HepG2 (cell line): ENCODE measurements around the gene PCSK6. TPM values are rescaled to one million over a fixed set of nuclear protein-coding genes. Genes with fewer than 3 reads are reported as not detected.

Source experiments
- ATAC-seq: fragments of 200-7000 bp; cut with Tn5 transposase; 3 replicates; pipeline ENCODE4 v1.9.1; 2020; ENCODE audit warnings: mild to moderate bottlenecking, moderate library complexity
- BruUV-seq: library from RNA; stranded (reverse); fragments of 400-500 nt; replicated peaks from 2 replicates; lab custom pipeline; 2021; lab: Mats Ljungman, UMichigan
- CTCF ChIA-PET: fragments of 300-600 bp; formaldehyde crosslinking; extraction: SDS; loops from one replicate; lab custom pipeline; 2021; ENCODE audit warnings: low total read pairs, inconsistent platforms, low intra/inter-chr PET ratio; lab: Yijun Ruan, JAX
- POLR2A ChIA-PET: fragments of 350-600 bp; sonication (Branson Sonifier 250); formaldehyde crosslinking; loops from one replicate; lab custom pipeline; 2020; ENCODE audit warnings: antibody characterized with exemption, inconsistent platforms; lab: Yijun Ruan, JAX
- DNase-seq: peaks from one replicate; pipeline ENCODE4 v3.0.0-alpha.2; 2015; ENCODE audit warnings: low spot score
- FAIRE-seq: peaks from 3 replicates; lab custom pipeline; 2011; peaks lifted over from hg19 to GRCh38; lab: Jason Lieb, UNC
- H2AFZ ChIP-seq: one replicate; pipeline ENCODE4 v1.6.1; 2011; ENCODE audit warnings: low read length, inconsistent platforms
- H3K27ac ChIP-seq: fragments of 300-600 bp; 3 replicates; pipeline ENCODE4 v1.8.0; 2011; ENCODE audit warnings: mixed run types, mild to moderate bottlenecking, mixed read lengths, low read length, inconsistent platforms; ENCODE audit not compliant: insufficient read depth; ENCODE audit errors: extremely low read length
- H3K27me3 ChIP-seq, 2 experiments: fragments of 200-600 bp in 1 of 2; 2 replicates in 1 of 2; 3 replicates in 1 of 2; pipeline versions ENCODE4 v1.6.0 to v1.8.0; 2011; ENCODE audit warnings: low read length in 2 of 2, mild to moderate bottlenecking in 2 of 2, moderate library complexity in 2 of 2, inconsistent platforms in 1 of 2; ENCODE audit not compliant: insufficient read depth in 2 of 2, control insufficient read depth in 1 of 2
- H3K36me3 ChIP-seq, 2 experiments: fragments of 200-600 bp in 1 of 2; replicated peaks in 1 of 2; 2 replicates in 1 of 2; 3 replicates in 1 of 2; pipeline versions ENCODE4 v1.5.1 to v1.8.0; 2011; ENCODE audit warnings: low read length in 2 of 2, inconsistent platforms in 1 of 2; ENCODE audit not compliant: insufficient read depth in 2 of 2, control insufficient read depth in 1 of 2
- H3K4me1 ChIP-seq: 2 replicates; pipeline ENCODE4 v1.5.1; 2012; ENCODE audit warnings: low read length, inconsistent platforms; ENCODE audit not compliant: insufficient read depth
- H3K4me2 ChIP-seq: 2 replicates; pipeline ENCODE4 v1.6.0; 2011; ENCODE audit warnings: low read depth, low read length, inconsistent platforms
- H3K4me3 ChIP-seq, 3 experiments: fragments of 200-600 bp in 1 of 3; sonication (generic), shearing (Covaris generic) in 1 of 3; replicated peaks in 1 of 3; 2 replicates each; pipeline ENCODE4 v1.5.1; 2011 to 2016; ENCODE audit warnings: low read length in 3 of 3, inconsistent platforms in 2 of 3, low read depth in 2 of 3, mild to moderate bottlenecking in 2 of 3, control low read depth in 1 of 3, mixed read lengths in 1 of 3; ENCODE audit not compliant: insufficient read depth in 1 of 3
- H3K79me2 ChIP-seq: one replicate; pipeline ENCODE4 v1.6.1; 2011; ENCODE audit warnings: low read length, inconsistent platforms; ENCODE audit not compliant: insufficient read depth
- H3K9ac ChIP-seq: 2 replicates; pipeline ENCODE4 v1.6.0; 2011; ENCODE audit warnings: mild to moderate bottlenecking, low read depth, low read length, inconsistent platforms; ENCODE audit not compliant: insufficient read depth
- H3K9me3 ChIP-seq: 2 replicates; pipeline ENCODE4 v1.5.1; 2012; ENCODE audit warnings: mild to moderate bottlenecking, low read length
- H4K20me1 ChIP-seq: 2 replicates; pipeline ENCODE4 v1.6.0; 2011; ENCODE audit warnings: inconsistent platforms, mild to moderate bottlenecking, low read length, moderate library complexity; ENCODE audit not compliant: insufficient read depth
- AGO2 ChIP-seq: fragments of 200-400 bp; formaldehyde crosslinking; optimal IDR thresholded peaks from 2 replicates; pipeline ENCODE3; 2017; ENCODE audit warnings: mild to moderate bottlenecking, low read depth, low read length, moderate library complexity
- ARNT2 ChIP-seq: sonication (generic); formaldehyde crosslinking; IDR thresholded peaks from 2 replicates; pipeline ENCODE4 v1.8.0; 2022; ENCODE audit warnings: mild to moderate bottlenecking, low read depth, missing genetic modification reagents, moderate library complexity
- BRF2 ChIP-seq: sonication (generic); formaldehyde crosslinking; IDR thresholded peaks from 2 replicates; pipeline ENCODE4 v1.8.1; 2022; ENCODE audit warnings: mild to moderate bottlenecking, missing genetic modification reagents
- CBX1 ChIP-seq: IDR thresholded peaks from one replicate; pipeline ENCODE4 v1.6.1; 2016; ENCODE audit warnings: antibody characterized with exemption, low read depth
- DNMT3B ChIP-seq: conservative IDR thresholded peaks from 2 replicates; pipeline ENCODE4 v1.6.1; 2016; ENCODE audit warnings: missing biosample characterization, control low read depth
- ERF ChIP-seq: IDR thresholded peaks from 2 replicates; pipeline ENCODE4 v1.6.1; 2018; ENCODE audit warnings: missing biosample characterization, missing genetic modification reagents
- FOXO1 ChIP-seq: sonication (generic); formaldehyde crosslinking; IDR thresholded peaks from 2 replicates; pipeline ENCODE4 v1.4.0; 2020; ENCODE audit warnings: missing genetic modification reagents
- HOXA5 ChIP-seq: sonication (generic); formaldehyde crosslinking; IDR thresholded peaks from 2 replicates; pipeline ENCODE4 v1.4.0; 2020; ENCODE audit warnings: missing genetic modification reagents
- KLF13 ChIP-seq: sonication (generic); formaldehyde crosslinking; IDR thresholded peaks from 2 replicates; pipeline ENCODE4 v1.4.0; 2020; ENCODE audit warnings: mild to moderate bottlenecking, missing genetic modification reagents
- KLF16 ChIP-seq, 2 experiments: sonication (generic) in 1 of 2; formaldehyde crosslinking in 1 of 2; IDR thresholded peaks; 2 replicates each; pipeline versions ENCODE4 v1.6.1 to v1.8.0; 2016 to 2023; ENCODE audit warnings: missing genetic modification reagents in 2 of 2, missing compliant biosample characterization in 1 of 2
- MED8 ChIP-seq: sonication (generic); formaldehyde crosslinking; IDR thresholded peaks from 2 replicates; pipeline ENCODE4 v1.8.1; 2023; ENCODE audit warnings: mild to moderate bottlenecking, missing genetic modification reagents; ENCODE audit not compliant: insufficient replicate concordance
- MEIS2 ChIP-seq: sonication (generic); formaldehyde crosslinking; IDR thresholded peaks from 2 replicates; pipeline ENCODE4 v1.9.0; 2021; ENCODE audit warnings: mild to moderate bottlenecking, missing genetic modification reagents
- PAX8 ChIP-seq: sonication (generic); formaldehyde crosslinking; IDR thresholded peaks from 2 replicates; pipeline ENCODE4 v1.8.0; 2022; ENCODE audit warnings: mild to moderate bottlenecking, missing genetic modification reagents, borderline replicate concordance
- TAF15 ChIP-seq: fragments of 200-400 bp; formaldehyde crosslinking; IDR thresholded peaks from one replicate; pipeline ENCODE4 v1.6.1; 2018; ENCODE audit warnings: mild to moderate bottlenecking, low read depth, low read length; ENCODE audit not compliant: poor library complexity, severe bottlenecking
- ZBTB42 ChIP-seq: sonication (generic); formaldehyde crosslinking; IDR thresholded peaks from 2 replicates; pipeline ENCODE4 v1.5.0; 2020; ENCODE audit warnings: mild to moderate bottlenecking, missing genetic modification reagents
- ZFY ChIP-seq: sonication (generic); formaldehyde crosslinking; IDR thresholded peaks from 2 replicates; pipeline ENCODE4 v1.4.0; 2020; ENCODE audit warnings: missing genetic modification reagents
- ZNF224 ChIP-seq: sonication (generic); formaldehyde crosslinking; IDR thresholded peaks from 2 replicates; pipeline ENCODE4 v1.5.0; 2020; ENCODE audit warnings: mild to moderate bottlenecking, missing genetic modification reagents
- ZNF232 ChIP-seq: sonication (generic); formaldehyde crosslinking; IDR thresholded peaks from 2 replicates; pipeline ENCODE4 v1.4.0; 2020; ENCODE audit warnings: missing genetic modification reagents, borderline replicate concordance
- ZNF432 ChIP-seq: sonication (generic); formaldehyde crosslinking; IDR thresholded peaks from 2 replicates; pipeline ENCODE4 v1.5.0; 2020; ENCODE audit warnings: missing genetic modification reagents, mild to moderate bottlenecking, borderline replicate concordance
- ZNF564 ChIP-seq: sonication (generic); formaldehyde crosslinking; IDR thresholded peaks from 2 replicates; pipeline ENCODE4 v1.8.1; 2023; ENCODE audit warnings: mild to moderate bottlenecking, missing genetic modification reagents
- ZNF589 ChIP-seq: sonication (generic); formaldehyde crosslinking; conservative IDR thresholded peaks from 2 replicates; pipeline ENCODE4 v1.8.0; 2022; ENCODE audit warnings: mild to moderate bottlenecking, moderate library complexity, missing genetic modification reagents
- ZNF644 ChIP-seq: IDR thresholded peaks from 2 replicates; pipeline ENCODE4 v1.6.1; 2016; ENCODE audit warnings: low read depth
- ZNF678 ChIP-seq: sonication (generic); formaldehyde crosslinking; IDR thresholded peaks from 2 replicates; pipeline ENCODE4 v1.4.0; 2020; ENCODE audit warnings: mild to moderate bottlenecking, missing genetic modification reagents
- ZNF777 ChIP-seq: sonication (generic); formaldehyde crosslinking; IDR thresholded peaks from 2 replicates; pipeline ENCODE4 v1.4.0; 2020; ENCODE audit warnings: missing genetic modification reagents
- ZSCAN31 ChIP-seq: sonication (generic); formaldehyde crosslinking; IDR thresholded peaks from 2 replicates; pipeline ENCODE4 v1.5.0; 2020; ENCODE audit warnings: low read depth, mild to moderate bottlenecking, missing genetic modification reagents
- WGBS: methylation state at CpG from one replicate; pipeline ENCODE4 v1.1.6; 2017; ENCODE audit warnings: low lambda C conversion rate; 5-methylcytosine and 5-hydroxymethylcytosine counted together
- in situ Hi-C: cut with HindIII; loops from 2 replicates; pipeline ENCODE4 v1.10.0; 2017; ENCODE audit warnings: low pct_unique_long_range_greater_than_20kb; ENCODE audit not compliant: extremely low pct_ligation_motif_present
- intact Hi-C: fragments of 100-400 bp; cut with micrococcal nuclease; formaldehyde crosslinking; loops from one replicate; pipeline ENCODE4 v1.10.0; 2022; ENCODE audit not compliant: unreplicated experiment
- polyA plus RNA-seq, 8 experiments: library from polyadenylated mRNA; depleted of rRNA in 3 of 8; stranded (reverse) in 7 of 8; unstranded in 1 of 8; fragments of >200 nt; fragmentation: Illumina TruSeq in 4 of 8; extraction: Trizol in 4 of 8; gene quantifications; 2 replicates each; pipeline versions ENCODE4 v1.2.1 to v1.2.3, GENCODE V29; 2011 to 2016; ENCODE audit warnings: low read depth in 4 of 8, missing spikeins in 1 of 8, mixed read lengths in 1 of 8; ENCODE audit not compliant: insufficient read depth in 1 of 8
- total RNA-seq, 5 experiments: library from RNA; depleted of rRNA; stranded (reverse); fragments of >200 nt; fragmentation: Illumina TruSeq; extraction: Trizol; gene quantifications; 2 replicates each; pipeline ENCODE4 v1.2.3, GENCODE V29; 2016; ENCODE audit warnings: low read depth in 1 of 5
- TF ChIP-seq, protein P1 (sequence below): sonication (generic); formaldehyde crosslinking; conservative IDR thresholded peaks from 2 replicates; pipeline ENCODE4 v1.4.0; 2020; ENCODE audit warnings: missing genetic modification reagents

The PCSK6 gene
- total and polyA plus RNA-seq, 2 of the 13 experiments (the other 11 are each of a cell fraction or from before 2014, with no cell fraction given), result 56.5 to 155 TPM

DNA sequence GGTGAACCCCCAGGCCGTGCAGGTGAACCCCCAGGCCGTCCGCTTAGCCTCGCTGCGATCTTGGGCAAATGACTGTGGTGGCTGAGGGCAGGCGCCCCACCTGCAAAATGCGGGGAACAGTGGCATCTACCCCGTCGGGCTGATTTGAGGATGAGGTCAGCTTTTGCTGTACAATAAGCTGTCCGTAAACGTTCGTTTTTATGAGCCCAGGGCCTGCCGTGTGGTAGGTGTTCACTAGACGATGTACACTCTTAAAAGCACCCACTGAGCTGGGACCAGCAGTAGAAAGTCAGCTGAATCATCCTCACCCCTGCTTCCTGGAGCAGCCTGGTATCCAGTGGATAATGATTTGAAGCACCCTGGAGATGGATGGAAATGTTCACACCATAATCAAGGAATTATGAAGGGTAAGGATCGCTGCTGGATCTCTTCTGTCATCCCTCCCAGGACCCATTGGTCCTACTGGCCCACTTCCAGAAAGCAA, 943 bp upstream of the PCSK6 start (continued):
- TF ChIP-seq TAF15 (peak; percentile 24), KLF13 (no peak), PAX8 (CRISPR knock-in tag) (no peak), ZBTB42 (CRISPR knock-in tag) (no peak), AGO2 (peak; percentile 66), FOXO1 (CRISPR knock-in tag) (no peak), ZNF232 (no peak), ZNF644 (no peak), MED8 (CRISPR knock-in tag) (no peak), KLF16 (CRISPR knock-in tag; IDR thresholded peaks at IDR 0.05) (no peak), DNMT3B (CRISPR knock-in tag) (no peak), ZNF564 (CRISPR knock-in tag) (no peak)

GRCh38 chr15:101489237-101489598, 289 bp downstream of the PCSK6 start:
- Histone ChIP-seq H3K79me2 (peaks cover 38% of the 10 kb centered on the region), H3K4me1 (peaks cover 44% of the 10 kb centered on the region), H3K27me3 (no peaks in the 10 kb centered on the region), H3K4me2 (peak overlapping the region; percentile 80), H4K20me1 (peaks cover 7% of the 10 kb centered on the region), H3K4me3 (peak overlapping the region; percentile 62 to 83 (median 83); a peak in 4 of 6 replicates), H3K27ac (no peak overlapping the region), H3K9ac (peak overlapping the region; percentile 81), H3K36me3 (peaks cover 9 to 24% of the 10 kb centered on the region in 2 experiments), H2AFZ (no peak overlapping the region), H3K9me3 (no peaks in the 10 kb centered on the region)
- DNase-seq (no peak), ATAC-seq (peak; percentile 43), FAIRE-seq (no peak)
- ChIA-PET CTCF (no interaction called here), POLR2A (interaction anchor here (1.5 to 5.4 kb wide), 4 partner anchors 12 to 51 kb away, joined by 10 to 56 read pairs (median 33); no protein-coding TSS in a partner anchor)
- in situ Hi-C loops, result loop anchor here (5.0 kb wide), 1 partner anchor 52 kb away; no protein-coding TSS in a partner anchor
- intact Hi-C loops, result loop anchor here (2.0 kb wide), 1 partner anchor 42 kb away; no protein-coding TSS in a partner anchor
- 0% methylated on average over 11 of the region's 62 CpGs for whole genome bisulfite sequencing
- BruUV-seq, result no TSS peak
- TF ChIP-seq, protein P1, sequence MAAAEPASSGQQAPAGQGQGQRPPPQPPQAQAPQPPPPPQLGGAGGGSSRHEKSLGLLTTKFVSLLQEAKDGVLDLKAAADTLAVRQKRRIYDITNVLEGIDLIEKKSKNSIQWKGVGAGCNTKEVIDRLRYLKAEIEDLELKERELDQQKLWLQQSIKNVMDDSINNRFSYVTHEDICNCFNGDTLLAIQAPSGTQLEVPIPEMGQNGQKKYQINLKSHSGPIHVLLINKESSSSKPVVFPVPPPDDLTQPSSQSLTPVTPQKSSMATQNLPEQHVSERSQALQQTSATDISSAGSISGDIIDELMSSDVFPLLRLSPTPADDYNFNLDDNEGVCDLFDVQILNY, result 0 out of 2 replicates have a peak, but pooled peaks have one; percentile 25
- TF ChIP-seq ZNF777 (CRISPR knock-in tag), result peak; percentile 66; the same call in 1 of the 2 replicates
- no peak for TF ChIP-seq ERF (CRISPR knock-in tag)
- 0 out of 2 replicates have a peak, but pooled peaks have one; percentile 30 for TF ChIP-seq MEIS2 (CRISPR knock-in tag)
- TF ChIP-seq ZNF224, result no peak
- TF ChIP-seq ZNF678 (CRISPR knock-in tag), result 0 out of 2 replicates have a peak, but pooled peaks have one; percentile 12
- 0 out of 2 replicates have a peak, but pooled peaks have one; percentile 47 for TF ChIP-seq ARNT2
- TF ChIP-seq CBX1, result no peak
- TF ChIP-seq HOXA5 (CRISPR knock-in tag), result no peak
- no peak for TF ChIP-seq ZNF432 (CRISPR knock-in tag)
- peak; percentile 61; the same call in 1 of the 2 replicates for TF ChIP-seq ZFY (CRISPR knock-in tag)
- no peak for TF ChIP-seq ZNF589 (CRISPR knock-in tag)
- TF ChIP-seq ZNF564 (CRISPR knock-in tag), result no peak
- TF ChIP-seq ZSCAN31, result peak; percentile 65; the same call in 1 of the 2 replicates
- TF ChIP-seq BRF2 (CRISPR knock-in tag), result 0 out of 2 replicates have a peak, but pooled peaks have one; percentile 3
